IPS-NIHi7 (cell line): Measurements from ENCODE around the gene MYO9B.
"Not testable (repeated sequence)": the region's sequence is repeated elsewhere in the genome, so short reads cannot be mapped to it uniquely, and the experiment has no call there.

Source experiments
- DNase-seq: peaks from one replicate; pipeline ENCODE4 v3.0.0; 2012; ENCODE audit warnings: mixed read lengths; ENCODE audit errors: extremely low spot score

The MYO9B gene

DNA sequence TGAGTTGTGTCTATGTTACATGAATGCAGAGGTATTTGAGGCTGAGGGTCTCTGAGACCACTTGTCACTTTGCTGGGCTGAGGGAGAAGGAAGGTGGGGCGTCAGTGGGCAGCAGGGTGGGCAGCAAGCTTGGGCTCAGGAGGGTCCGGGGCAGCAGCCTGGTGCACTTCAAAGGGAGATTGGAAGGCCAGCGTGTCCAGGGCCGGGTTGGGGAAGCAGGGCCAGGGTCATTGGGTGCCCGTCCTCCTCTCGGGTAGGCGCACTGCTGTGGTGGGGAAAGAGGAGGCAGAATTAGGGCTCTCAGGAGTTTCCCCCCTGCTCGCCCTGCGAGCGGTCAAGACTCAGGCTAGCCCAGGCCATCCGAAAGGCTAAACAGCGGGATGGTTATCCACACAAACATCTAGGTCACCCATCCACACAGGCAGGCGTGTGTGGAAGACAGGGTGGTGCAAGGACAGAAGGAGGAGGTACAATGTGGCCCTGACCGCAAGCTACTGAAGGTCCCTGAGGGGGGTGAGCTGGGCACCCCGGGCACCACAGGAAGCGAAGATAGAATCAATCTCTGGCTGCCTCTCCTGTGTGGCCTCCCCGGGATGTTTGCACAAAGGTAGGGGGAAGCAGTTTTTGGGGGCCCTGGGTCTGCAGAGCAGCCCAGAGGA, 37.7 kb downstream of the MYO9B start:
- DNase-seq = no peak

DNA sequence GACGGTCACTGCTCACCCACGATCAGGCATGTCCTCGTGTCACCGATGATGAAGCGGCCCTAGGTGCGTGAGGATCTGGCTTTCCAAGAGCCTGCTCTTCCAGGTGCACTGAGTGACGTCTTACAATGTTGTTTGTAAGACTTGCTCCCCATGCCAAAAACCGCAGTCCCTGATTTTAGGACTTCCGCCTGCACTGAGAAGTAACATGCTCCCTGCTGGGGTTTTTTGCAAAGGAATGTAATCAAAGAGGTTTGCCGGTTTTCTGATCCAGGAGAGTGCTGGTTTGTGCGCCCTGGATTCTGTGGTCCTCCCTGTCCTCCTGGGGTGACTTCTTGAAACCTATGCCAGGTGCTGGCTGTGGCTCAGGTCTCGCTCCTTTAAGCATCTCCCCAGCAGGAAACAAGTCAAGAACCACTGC, 38.8 kb downstream of the MYO9B start:
- peak; percentile 55 for DNase-seq

DNA sequence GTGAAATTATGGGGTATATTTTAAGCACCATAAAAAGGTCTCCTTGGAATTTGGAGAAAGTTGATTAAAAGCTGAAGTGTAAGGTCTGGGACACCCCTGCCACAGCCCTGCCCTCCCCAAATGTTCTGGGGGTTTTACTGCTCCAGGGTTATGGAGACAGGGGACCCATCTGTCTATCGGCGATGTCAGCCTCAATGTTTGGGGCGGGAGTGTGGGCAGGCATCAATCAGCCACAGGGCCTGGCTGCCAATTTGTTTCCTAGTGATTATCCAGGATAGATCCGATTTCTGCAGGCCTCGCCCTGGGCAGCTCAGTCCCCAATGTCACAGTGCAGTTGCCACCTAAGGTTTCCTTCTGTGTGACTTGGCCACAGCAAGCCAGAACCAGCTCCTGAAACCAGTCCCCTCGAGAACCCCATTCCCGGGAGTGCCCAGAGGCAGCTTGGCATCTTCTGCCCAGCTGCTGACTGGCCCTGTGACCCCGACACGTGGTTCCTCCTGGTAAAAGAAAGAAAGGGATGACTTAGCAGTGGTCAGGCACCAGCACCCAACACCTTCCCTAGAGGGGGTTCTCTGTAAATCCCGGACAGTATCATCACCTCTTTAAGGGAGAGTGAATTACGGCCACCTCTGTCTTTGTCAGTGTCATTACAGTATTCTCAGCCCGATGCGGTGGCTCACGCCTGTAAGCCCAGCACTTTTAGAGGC, 41.6 kb downstream of the MYO9B start:
- no peak for DNase-seq

- no peak for DNase-seq
These were observed 43.4 kb downstream of the MYO9B start for GRCh38 chr19:17118957-17119356.

- DNase-seq = no peak
These were observed 46.2 kb downstream of the MYO9B start for GRCh38 chr19:17121736-17122293.

DNA sequence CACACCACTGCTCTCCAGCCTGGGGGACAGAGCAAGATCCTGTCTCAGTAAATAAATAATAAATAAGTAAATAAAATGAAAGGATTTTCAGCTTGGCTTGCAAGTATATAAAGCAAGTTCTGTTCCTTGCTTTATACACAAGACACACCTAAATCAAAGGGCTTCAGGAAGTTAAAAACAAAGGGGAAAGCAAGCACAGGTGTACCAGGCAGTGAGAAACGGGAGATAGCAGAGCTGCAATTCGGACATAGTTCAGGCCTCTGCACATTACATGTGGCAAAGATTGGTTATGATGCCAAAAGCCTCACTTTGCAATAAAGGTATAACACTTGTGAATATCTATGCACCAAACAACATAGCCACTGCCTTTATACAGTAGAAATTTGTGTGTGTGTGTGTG, 47.5 kb downstream of the MYO9B start:
- no peak for DNase-seq

DNA sequence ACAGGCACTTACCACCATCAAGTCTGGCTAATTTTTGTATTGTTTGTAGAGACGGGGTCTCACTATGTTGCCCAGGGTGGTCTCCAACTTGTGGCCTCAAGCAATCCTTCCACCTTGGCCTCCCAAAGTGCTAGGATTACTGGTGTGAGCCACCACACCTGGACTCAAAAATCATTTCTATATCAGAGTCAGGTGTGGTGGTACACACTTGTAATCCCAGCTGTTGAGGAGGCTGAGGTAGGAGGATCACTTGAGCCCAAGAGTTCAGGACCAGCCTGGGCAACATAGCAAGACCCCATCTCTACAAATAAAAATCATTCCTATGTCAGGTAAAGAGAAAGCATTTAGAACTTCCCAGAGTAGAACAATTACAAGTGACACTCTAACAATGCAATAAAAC, 48.4 kb downstream of the MYO9B start:
- DNase-seq = no peak

DNA sequence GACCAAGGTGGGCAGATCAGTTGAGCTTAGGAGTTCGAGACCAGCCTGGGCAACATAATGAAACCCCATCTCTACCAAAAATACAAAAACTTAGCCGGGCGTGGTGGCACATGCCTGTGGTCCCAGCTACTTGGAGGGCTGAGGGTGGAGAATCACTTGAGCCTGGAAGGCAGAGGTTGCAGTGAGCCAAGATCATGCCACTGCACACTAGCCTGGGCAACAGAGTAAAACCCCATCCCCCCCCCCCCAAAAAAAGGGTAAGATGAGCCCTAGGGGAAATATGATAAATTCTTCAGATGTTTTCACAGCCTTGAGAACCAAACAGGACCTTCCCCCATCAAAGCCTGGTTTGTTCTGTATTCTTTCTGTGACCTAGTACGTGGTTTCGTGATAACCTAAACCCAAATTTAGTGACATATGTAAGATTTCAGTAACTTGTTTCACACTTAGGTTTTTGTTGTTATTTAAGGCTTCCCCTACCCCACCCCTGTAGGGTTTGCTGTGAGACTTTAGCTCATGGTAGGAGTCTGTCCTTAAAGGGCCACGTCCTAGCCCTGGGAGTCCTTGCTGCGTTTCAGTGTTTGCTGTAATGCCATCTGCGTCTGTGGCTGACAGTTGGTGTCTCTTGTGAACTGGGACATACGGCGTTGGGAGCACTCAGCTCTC, 49.6 kb downstream of the MYO9B start:
- no peak for DNase-seq

- no peak for DNase-seq
These were observed 50.4 kb downstream of the MYO9B start for GRCh38 chr19:17125728-17126677.

- DNase-seq = no peak
These were observed 52.1 kb downstream of the MYO9B start for GRCh38 chr19:17127671-17128070.

- no peak for DNase-seq
These were observed 52.8 kb downstream of the MYO9B start for GRCh38 chr19:17128403-17128802.

- no peak for DNase-seq
These were observed 53.2 kb downstream of the MYO9B start for GRCh38 chr19:17128820-17129219.

GRCh38 chr19:17129377-17129776, 53.8 kb downstream of the MYO9B start:
- DNase-seq = no peak

- peak; percentile 89 for DNase-seq
These were observed 59.6 kb downstream of the MYO9B start for GRCh38 chr19:17135001-17135853.

DNA sequence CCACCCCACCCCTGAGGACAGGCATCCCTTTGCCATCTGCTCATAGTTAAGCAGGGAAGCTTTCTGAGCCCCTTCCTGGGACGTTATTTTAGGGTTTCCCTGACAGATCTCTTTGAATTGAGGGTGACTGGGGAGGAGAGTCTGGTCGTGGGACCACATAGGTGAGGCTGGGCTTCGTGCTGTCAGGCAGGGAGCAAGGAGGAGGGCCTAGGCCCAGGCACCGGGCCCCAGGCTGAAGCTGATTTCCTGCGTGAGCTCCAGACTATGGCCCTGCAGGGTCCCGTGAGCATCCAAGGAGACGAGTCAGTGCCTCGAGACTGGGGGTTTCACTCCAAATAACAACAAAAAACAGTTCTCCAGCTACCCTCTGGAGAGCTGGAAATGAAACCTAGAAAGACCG, 60.4 kb downstream of the MYO9B start:
- DNase-seq = no peak

DNA sequence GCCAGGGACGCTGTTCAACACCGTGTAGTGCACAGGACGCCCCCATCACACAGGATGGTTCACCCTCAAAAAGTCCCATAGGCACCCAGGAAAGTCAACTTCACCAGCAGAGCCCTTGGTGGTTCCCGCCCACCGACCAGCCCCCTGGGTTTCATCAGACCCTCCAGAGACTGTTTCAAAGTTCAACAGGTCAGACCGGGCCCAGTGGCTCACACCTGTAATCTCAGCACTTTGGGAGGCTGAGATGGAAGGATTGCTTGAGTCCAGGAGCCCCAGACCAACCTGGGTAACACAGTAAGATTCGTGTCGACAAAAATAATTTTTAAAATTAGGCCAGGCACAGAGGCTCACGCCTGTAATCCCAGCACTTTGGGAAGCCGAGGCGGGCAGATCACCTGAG, 61.0 kb downstream of the MYO9B start:
- no peak for DNase-seq

GRCh38 chr19:17137417-17137816, 61.8 kb downstream of the MYO9B start:
- no peak for DNase-seq

- DNase-seq = not testable (repeated sequence)
These were observed 62.7 kb downstream of the MYO9B start for GRCh38 chr19:17138052-17138846.

GRCh38 chr19:17138937-17139598, 63.5 kb downstream of the MYO9B start:
- no peak for DNase-seq
